ENCODE measurements around the gene GRIN1. TPM values are rescaled to one million over a fixed set of nuclear protein-coding genes. Genes with fewer than 3 reads are reported as not detected.
A peak's percentile ranks its signal among the peaks of the same experiment; 100 is the strongest.
"Not testable (repeated sequence)": the region's sequence is repeated elsewhere in the genome, so short reads cannot be mapped to it uniquely, and the experiment has no call there.

Gene GRIN1
- total RNA-seq, 1 donor from 2014 or later = 29.8 TPM

DNA sequence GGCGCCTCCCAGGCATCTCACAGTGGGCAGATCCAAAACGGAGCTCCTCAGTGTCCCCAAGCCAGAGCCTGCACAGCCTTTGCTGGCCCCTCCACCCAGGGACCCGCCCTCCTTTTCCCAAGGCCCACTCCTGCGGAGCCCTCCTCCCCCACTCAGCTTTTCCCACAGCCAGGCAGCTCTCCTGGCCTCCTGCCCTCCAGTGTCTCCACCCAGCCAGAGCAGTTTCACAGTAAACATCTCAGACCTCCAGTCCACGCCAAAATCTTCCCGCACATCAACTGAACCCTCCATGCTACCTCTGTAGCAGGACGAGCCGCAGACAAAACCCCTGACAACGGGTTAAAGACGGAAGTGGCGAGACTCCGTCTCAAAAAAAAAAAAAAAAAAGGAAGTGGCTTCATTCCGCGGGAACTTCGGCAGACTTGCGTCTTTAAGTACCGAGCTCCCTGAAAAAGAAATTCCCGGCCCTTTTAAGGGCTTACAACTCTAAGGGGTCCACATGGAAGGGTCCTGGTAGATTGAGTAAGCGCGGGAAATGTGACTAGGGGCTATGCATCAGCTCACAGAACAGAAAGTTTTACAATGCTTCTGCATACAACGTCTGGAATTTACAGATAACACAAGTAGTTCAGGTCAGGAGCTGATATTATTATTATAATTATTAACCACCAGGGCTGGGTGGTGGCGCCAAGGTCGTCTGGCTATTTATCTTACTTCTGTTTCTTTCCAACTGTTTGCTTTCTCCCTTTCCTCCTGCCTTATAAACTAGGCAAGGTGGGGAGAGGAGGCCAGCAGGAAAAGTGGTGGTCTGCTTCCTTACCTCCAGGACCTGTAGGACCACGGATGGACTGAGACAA, 11.4 kb upstream of the GRIN1 start:
- no peak for DNase-seq (ENCODE audit: low spot score in 2 of 2)

DNA sequence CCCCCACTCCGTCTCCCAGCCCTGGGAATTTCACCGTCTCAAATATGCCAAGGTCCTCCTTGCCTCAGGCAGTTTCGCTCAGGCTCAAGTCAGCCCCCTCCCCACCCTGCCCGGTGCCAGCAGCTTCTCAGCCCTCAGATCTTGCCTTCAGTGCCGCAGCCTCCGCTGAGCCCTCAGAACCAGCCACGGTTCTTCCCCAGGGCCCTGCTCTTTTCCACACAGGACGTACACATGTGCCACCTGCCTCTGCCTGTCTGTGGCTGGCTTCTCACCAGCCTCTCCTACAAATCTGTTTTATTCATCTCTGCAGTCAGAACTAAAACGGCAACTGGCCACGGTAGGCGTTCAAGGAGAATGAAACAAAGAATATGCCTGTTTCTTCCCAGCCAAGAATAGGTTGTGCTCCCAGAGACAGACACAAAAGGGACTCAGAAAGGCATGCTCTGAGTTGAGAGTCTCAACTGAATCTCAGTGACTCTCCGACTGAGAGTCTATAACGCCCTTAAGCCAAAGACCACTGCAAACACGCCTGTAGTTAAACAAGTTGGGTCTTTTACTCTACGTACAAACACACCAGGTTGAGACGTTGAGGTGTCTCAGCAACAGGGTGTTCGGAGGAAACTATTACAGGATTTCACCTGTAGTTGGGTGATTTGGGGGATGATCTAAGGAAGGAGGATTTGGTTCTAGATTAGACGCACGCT, 10.6 kb upstream of the GRIN1 start:
- DNase-seq (ENCODE audit: low spot score in 2 of 2) (no peak), FAIRE-seq (no peak)

More for the DNA sequence above, 11.4 kb upstream of the GRIN1 start:
- no peak for FAIRE-seq

DNA sequence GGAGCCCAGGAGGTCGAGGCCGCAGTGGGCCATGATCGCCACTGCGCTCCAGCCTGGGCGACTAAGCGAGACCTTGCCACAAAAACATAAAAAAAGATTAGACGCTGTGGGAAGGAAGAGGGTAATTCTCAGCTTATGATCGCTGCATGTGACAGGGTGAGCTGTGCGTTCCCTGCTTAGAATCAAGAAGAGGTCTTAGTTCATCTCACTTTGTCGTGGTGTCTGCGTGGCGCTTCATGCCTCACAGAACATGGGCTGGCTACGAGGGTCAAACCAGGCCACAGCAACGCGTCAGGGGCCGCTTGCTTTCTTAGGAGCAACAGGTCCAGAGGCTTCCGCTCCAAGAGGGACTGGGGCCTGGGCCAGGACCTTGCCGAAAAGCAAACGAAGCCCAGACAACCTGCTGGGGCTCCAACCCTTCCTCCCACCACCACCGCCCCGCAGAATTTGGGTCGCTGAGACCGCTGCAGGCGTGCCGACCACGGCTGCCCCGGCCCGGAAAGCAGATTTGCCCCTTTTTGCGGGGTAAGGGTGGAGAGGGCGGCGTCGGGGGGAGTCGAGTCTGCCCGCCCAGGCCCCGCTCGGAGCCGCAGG, 10.0 kb upstream of the GRIN1 start:
- FAIRE-seq = no peak
- DNase-seq (ENCODE audit: low spot score in 2 of 2) = no peak

DNA sequence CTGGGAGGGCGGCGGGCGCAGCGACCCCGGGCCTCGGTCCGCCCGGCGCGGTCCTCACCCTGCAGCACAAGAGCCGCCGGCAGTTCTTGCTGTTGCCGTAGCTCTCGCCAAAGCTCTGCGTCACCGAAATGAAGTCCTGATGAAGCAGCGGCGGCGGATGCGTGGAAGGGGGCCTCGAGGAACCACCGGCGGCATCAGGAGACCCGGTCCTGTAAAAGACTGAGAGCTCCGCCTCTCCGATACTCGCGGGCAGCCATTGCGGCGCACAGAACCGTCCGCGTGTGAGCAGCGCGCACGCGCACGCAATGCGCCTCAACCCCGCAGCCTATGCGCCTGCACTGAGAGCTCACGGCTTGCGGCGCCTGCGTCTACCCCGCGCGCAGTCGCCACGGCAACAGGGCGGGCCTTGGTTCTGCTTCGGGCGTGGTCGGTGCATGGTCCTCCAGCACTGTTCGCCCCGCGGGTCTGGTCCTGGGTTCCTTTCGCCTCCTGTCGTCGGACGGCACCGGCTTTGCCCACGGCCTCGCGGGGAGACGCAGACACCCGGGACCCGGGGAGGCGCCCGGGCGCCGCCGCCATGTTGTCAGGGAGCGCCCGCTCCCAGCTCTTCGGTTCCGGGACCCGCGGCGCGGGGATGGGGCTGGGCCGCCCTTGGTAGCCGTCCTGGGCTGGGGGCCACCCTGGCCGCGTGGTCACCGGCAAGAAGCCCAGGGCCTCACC, 9.3 kb upstream of the GRIN1 start:
- peak; percentile 90 to 92 for DNase-seq (ENCODE audit: low spot score in 2 of 2)
- FAIRE-seq = no peak

DNA sequence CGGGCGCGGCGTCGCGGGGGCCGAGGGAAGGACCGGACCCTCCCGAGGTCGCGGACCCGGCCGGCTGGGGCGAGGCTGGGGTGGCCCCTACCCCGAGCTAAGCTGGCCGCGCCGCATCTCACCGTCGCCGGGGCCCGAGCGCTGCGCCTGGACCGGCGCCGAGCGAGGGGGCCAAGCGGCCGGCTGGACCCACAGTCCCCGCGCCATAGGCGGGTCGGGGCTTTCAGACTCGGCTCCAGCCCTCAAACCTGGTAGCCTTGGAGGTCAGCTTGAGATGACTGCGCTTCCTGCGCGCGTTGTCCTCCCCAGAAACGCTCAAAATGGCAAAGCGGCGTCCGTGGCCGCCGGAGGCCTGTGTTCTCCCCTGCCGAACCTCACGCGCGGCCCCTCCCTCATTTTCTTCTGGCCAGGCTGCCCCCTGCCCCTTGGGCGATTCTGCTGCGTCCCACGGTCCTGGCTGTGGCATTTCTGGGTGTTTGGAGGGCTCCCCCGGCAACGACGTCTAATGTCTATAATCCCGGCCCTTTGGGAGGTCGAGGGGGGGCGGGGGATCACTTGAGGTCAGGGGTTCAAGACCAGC, 8.7 kb upstream of the GRIN1 start:
- FAIRE-seq = no peak
- DNase-seq (ENCODE audit: low spot score in 2 of 2) = no peak

DNA sequence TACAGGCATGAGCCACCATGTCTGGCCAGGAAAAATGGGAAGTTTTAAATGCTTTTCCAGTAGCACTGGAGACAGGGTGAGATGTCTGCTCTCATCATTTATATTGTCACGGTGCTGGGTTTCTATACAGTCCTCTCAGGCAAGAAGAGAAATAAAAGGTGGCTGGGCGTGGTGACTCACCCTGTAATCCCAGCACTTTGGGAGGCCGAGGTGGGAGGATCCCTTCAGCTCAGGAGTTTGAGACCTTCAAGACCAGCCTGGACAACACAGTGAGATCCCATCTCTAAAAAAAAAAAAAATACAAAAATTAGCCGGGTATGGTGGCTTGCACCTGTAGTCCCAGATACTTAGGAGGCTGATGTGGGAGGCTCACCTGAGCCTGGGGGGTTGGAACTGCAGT, 4.8 kb upstream of the GRIN1 start:
- FAIRE-seq = no peak
- no peak for DNase-seq (ENCODE audit: low spot score in 2 of 2)

DNA sequence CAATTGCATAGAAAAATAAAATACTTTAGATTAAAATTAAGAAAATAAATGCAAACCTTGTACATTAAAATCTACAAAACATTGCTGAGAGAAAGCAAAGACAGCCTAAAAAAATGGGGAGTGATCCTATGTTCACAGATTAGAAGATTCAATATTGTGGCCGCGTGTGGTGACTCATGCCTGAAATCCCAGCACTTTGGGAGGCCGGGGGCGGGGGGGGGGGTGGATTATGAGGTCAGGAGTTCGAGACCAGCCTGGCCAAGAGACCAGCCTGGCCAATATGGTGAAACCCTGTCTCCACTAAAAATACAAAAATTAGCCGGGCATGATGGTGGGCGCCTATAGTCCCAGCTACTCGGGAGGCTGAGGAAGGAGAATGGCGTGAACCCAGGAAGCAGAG, 3.8 kb upstream of the GRIN1 start:
- DNase-seq (ENCODE audit: low spot score in 2 of 2); FAIRE-seq: not testable (repeated sequence)

DNA sequence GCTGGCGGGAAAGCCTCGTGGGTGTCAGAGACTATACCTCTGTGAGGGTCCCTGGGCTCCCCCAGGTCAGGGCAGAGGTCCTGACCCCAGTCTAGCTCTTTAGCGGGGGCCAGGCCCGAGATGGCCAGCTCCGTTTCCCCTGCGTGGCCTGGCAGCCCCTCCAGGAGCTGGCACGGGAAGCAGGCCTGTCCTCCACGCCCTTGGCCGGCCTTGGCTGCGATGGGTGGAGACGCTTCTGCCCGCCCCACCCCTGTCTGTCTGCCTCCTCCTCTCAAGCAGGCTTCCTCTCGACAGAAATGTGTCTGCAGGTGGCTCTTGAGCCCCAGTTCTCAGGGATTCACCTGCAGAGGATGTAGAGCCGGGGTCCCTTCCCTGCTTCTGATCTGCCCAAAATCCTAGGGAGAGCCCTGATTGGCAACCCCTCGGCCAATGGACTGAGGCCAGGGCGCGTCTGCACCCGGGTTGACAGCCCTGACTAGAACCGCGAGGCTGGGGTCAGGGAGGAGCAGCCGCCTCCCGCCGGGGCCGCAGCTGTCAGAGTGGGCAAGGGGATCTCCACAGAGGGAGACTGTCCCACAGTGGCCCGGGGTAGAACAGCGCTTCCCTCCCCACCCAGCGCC, 2.6 kb upstream of the GRIN1 start:
- FAIRE-seq (no peak), DNase-seq (ENCODE audit: low spot score in 2 of 2) (no peak)

DNA sequence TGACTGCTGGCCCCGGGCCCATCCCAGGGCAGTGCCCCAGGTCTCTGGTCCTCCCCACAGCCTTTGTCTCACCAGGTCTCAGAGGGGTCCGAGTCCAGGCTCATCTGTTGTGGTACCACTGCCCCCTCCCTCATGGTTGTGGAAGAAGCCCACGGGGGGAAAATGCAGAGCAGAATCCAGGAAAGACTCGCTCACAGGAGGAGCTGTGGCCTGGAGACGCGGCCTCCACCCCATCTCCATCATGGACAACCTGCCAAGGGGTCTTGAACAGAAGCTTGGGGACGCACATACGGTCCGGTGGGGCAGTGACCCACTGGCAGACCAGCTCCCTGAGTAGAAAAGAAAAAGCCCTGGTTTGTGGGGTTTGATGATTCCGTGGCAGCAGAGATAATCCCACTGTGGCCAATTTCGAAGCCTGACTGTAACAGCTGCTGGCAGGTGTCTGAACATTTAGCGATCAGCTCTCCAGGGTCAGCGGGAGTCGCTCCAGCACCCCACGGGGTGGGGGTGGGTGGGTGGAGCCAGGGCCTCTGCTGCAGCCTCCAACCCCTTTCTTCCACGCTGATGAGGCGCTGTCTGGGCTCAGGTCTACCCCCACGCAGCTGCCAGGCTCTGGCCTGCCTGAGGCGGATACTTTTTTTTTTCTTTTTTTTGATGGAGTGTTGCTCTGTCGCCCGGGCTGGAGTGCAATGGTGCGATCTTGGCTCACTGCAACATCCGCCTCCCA, 1.9 kb upstream of the GRIN1 start:
- DNase-seq (ENCODE audit: low spot score in 2 of 2) = no peak
- FAIRE-seq = no peak

DNA sequence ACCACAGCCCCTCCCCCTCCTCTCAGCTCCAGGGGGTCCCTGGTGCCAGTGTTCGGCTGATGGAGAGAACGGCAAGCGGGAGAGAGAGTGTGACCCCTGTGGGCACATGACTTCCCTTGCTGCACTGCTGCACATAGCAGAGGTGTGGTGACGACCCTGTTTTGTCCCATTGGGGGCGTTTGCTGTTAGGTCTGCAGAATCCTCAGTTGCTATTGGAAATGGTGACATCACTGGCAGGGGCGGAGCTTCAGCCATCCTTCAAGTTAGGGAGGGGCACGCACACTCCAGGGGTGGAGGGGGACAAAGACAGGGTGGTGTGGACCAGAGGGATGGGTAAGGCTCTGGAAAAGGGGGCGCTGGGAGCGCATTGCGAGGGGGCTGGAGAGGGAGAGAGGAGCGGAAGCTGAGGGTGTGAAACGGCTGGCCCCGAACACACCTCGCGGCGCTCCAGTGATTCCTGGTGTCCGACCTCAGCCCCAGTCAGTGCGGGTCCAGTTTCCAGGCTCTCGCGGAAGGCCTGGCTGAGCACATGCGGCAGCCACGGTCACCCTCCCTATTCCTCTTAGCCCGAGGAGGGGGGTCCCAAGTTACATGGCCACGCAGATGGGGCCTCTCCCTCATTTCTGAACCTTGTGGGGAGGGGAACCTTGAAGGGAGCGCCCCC, 764 bp upstream of the GRIN1 start:
- FAIRE-seq = no peak
- peak in 1 of 2 donors; percentile 75 for DNase-seq (ENCODE audit: low spot score in 2 of 2)

DNA sequence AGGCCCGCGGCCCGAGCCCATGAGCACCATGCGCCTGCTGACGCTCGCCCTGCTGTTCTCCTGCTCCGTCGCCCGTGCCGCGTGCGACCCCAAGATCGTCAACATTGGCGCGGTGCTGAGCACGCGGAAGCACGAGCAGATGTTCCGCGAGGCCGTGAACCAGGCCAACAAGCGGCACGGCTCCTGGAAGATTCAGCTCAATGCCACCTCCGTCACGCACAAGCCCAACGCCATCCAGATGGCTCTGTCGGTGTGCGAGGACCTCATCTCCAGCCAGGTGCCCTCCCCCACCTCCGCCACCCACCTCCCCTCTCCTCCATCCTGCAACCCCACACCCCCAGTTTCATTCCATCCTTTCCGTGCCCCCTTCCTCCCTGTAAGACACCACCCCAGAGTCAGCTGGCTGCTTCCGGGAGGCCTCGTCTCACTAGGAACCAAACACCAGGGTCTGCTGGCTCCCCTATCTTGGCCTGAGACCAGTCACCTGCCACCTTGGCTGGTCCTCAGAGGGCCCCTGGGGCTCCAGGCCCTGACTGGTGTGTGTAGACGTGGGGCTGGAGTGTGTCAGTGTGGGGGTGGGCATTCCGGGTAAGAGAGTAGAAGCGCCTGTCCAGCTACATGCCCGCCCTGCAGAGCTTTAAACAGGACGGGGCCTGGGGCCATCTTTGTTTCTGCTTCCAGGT, 655 bp downstream of the GRIN1 start:
- no peak for FAIRE-seq
- DNase-seq (ENCODE audit: low spot score in 2 of 2) = no peak

DNA sequence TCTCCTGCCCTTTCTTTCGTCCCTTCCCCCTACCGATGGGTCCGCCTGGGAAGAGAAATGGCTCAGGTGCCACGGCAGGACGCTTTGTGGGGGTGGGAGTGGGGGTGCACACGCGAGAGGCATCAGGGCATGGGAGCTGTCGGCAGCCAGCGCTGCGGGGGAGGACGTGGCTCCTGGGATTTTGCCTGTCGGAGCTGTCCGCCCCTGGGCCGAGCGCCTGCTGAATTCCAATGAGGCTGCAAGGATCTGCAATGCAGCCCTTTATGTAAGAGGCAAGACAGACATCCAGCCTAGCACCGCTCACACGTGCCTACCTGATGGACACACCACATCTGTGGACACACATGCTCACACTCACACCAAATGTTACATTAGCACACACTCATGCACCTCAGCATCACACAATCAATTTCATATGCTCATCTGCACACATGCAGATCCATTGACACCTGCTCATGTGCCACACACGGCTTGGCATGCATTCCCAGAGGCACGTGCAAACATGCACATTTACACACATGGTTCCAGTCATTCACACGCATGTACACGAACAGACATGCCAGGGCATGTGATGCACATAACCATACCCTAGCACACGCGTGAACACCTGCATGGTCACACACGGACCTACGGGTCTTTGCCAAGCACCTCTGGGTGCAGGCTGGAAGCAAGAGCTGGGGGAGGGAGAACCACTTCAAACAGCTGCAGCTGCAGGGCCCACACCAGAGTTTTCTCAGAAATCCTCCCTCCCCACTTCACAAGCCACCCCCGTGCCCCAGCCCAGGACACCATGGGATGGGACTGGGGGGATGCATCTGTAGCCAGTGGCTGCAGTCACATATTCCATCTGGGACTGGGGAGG, 1.4 kb downstream of the GRIN1 start:
- no peak for DNase-seq (ENCODE audit: low spot score in 2 of 2)
- no peak for FAIRE-seq

DNA sequence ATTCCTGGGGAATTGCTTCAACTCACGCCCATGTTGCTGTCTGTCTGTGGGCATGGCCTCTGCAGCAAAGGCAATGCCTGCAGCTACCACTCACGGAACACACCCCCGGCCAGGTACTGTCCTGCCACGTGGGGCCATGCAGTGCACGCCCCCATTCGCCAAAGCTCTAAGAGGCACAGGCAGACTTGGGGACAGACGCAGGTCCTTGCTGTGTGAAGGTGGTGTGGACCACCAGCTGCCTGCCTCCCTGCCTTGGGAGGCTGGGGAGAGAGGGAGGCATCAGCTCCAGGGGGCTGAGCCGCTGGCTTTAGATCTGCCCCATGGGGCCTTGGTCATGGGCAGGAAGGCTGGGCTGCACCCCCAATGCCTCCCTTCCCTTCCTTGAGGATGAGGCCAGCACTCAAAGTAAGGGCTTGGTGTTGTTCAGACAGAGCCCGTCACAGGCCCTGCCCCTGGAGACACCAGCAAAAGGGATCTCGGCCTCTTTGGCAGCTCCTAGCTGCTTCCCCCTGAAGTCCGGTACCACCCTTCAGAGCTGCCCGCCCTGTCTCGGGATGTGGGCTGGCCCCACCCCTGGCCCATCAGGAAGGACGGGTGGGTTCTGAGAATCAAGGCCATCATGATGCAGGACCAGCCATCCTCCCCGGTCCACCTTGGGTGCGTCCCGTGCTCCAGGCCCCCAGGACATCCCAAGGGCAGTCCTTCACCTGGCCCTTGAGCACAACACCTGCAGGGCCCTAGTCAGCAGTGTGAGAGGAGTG, 2.3 kb downstream of the GRIN1 start:
- DNase-seq (ENCODE audit: low spot score in 2 of 2) (no peak), FAIRE-seq (no peak)

DNA sequence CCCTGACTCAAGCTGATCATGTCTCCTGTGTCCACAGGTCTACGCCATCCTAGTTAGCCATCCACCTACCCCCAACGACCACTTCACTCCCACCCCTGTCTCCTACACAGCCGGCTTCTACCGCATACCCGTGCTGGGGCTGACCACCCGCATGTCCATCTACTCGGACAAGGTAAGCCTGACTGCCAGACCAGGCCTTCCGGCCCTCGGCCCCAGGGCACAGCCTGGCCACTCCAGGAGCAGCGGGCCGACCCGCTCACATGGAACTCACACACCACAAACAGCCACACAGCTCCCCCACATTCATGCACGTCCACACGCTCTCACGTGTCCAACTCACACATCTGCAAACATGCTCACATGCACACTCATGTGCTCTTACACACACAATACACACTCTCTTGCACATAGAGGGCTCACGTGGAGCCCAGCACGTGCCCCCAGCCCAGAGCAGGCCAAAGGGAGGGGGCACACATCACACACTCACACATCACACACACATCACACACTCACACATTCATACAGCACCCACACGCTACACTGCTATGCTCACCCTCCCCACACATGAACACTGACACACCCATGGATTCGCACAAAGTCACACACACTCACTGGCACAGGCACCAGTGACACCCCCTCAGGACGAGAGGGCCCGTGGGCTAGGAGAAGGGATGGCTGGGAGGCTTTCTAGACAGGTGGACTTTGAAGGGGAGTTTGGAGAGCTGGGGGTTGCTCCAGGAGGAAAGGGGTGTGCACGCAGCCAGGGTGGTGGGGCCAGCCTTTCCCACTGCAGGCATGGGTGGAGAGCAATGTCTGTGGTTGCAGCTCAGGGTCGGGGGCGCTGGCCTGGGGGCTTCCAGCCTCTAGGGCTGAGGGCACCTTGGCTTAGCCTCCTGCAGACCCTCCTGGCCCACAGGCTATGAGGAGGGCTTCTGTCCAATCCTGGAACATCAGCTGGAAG, 3.3 kb downstream of the GRIN1 start:
- DNase-seq (ENCODE audit: low spot score in 2 of 2) (no peak), FAIRE-seq (no peak)

DNA sequence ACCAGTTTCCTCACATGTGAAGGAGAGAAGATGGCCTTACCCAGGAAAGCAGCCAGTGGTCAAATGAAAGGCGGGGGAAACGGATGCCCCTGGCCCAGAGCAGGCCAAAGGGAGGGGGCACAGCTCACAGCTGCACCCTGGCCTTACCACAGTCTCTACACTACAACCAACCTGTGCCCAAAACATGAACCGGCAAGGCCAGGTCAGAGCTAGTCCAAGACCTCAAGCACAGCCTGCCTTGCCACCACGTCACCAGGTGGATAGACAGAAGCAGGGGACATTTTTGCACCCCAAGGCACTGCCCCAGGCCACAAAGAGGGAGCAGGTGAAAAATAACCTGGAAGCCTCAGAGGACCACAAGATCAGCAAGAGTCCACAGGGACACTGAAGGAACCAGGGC, 4.5 kb downstream of the GRIN1 start:
- no peak for FAIRE-seq

More for the DNA sequence above, 4.5 kb downstream of the GRIN1 start:
- no peak for DNase-seq (ENCODE audit: low spot score in 2 of 2)

Measured in frontal cortex (tissue), 4 donors.